NCI-H1930 (cell line): ENCODE measurements around the gene STAG1.
A peak's percentile ranks its signal among the peaks of the same experiment; 100 is the strongest.
"Not testable (repeated sequence)": the region's sequence is repeated elsewhere in the genome, so short reads cannot be mapped to it uniquely, and the experiment has no call there.

Experiments
- DNase-seq, 2 experiments: peaks; one replicate each; lab custom pipeline; 2025; lab: John Stamatoyannopoulos, UW

STAG1 gene

DNA sequence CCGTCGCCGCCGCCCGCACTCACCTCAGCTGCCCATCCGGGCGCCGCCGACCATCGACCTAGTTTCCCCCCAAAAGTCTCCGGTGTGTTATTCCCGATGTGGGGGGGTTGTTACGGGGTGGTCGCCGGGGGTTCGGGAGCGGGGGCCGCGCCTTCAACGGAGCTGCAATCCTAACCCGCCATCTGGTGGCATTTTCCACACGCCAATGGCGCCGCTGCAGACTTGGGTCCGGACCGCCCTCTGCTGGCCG is at the start of gene STAG1:
TSS of gene STAG1 (minus strand) at position 207 of the 250 bp plus-strand sequence. CDS start 121,480 bp downstream, outside the sequence.
- DNase-seq: no peak

DNA sequence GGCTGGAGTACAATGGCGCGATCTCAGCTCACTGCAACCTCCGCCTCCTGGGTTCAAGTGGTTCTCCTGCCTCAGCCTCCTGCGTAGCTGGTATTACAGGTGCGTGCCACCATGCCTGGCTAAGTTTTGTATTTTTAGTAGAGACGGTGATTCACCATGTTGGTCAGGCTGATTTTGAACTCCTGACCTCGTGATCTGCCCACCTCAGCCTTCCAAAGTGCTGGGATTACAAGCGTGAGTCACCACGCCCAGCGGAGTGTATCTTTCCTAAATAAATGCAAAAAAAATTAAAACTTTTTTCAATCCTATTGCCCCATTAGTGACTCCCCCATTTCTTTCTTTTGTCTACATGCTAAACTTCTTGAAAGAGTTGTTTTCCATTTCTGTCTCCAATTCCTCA is 49.0 kb upstream of the STAG1 start:
- DNase-seq: not testable (repeated sequence)

DNA sequence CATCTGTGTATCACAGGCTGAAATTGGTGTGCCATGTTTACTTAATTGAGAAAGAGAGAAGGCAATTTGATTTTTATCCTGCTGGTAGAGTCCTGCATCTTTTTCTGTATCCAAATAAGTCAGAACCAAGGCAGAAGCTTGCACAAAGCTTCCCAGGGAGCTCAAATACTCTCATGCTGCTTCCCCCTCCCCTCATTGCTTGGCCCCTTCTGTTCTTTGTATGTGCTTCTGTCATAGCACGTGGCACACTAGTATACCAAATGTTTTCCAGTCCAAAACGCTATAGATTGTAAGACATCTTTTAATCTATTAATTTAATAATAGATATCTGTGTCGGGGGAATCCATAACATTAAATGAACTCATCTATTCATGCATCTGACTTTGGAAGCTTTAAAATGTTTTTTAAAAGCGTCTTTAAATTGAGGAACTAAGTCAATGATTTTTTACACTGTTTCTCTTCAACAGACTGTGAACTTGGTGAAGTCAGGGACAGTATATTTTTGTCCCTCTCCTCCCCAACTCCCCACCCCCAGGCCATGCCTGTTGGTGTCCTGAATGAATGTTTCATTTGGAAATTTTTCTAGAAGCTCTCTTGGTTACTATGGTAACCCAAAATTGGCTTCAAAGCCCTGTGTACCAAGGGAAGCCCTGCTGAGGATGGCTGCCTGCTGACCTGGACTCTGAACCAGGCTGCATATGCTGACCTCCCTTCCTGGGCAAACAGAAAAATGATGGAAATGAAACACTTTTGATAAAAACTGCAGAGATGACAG is 40.6 kb upstream of the STAG1 start:
- DNase-seq: no peak

DNA sequence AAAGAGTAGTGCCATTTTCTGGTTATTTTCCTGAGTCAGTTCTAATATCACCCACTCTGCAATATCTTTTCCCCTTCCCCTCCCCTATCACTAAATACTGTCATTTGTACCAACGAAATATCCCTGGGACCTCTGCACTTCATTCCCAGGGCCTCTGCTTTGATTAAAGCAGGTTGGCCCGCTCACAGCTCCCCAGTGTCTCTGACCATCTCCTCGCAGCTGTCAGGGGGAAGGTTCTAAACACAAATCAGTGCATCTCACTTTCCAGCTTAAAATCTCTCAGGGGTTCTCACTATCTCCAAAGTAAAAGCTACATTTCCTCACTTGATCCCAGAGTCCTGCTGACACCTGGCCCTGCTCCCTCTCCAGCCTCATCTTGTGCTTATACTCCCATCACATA is 38.6 kb upstream of the STAG1 start:
- DNase-seq: no peak

DNA sequence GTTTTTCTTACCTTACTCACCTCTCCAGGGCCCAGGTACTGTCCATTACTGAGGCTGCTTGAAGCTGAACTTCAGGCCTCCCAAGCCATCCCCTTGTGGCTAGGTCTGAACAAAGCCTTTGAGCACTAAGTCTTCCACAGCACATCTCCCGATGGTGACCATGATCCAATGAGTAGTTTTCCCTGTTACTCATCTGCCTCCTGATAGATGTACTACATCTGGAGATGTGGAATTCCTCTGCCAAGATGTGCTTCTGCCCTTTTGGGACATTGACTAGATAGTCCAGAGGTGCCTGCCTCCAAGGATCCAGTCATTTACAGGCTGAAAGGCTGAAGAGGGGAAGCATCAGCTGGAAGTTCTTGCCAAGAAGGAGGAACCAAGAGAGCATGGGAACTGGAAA is 37.8 kb upstream of the STAG1 start:
- no peak for DNase-seq

DNA sequence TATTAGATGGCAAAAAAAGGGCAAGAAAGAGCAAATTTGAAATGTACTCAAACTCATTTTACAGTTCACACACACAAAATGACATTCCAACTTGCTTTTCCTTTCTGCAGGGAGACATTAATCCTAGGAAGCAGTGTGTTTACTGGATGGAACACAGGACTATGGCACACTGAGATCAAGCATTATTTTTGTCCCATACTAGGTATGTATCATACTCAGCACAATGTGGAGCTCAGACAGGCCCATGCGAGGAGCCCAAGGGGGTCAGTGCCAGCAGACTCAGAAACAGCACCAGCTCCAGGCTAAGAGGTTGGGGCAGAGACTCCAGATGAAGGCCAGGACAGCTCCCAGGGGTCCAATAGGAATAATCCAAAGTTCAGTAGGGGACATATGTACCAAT is 36.0 kb upstream of the STAG1 start:
- no peak for DNase-seq

DNA sequence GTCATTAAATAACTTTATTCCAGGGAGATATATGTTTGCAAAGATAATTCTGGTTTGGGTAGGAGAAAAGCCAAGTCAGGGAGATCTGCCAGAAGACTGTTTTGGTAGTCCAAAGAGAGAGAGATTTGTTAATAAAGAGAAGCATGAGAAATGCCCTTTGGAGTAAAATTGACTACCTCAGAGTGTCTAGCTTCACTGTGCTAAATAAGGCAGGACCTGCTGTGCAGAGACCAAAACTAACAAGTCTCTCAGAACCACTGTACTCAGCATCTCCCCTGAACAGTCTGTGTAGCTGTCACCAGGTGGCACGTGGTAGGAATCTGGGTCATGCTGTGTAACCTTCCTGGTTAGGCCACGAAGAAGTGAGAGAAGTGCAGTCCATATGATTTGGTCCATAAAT is 35.2 kb upstream of the STAG1 start:
- DNase-seq: no peak

DNA sequence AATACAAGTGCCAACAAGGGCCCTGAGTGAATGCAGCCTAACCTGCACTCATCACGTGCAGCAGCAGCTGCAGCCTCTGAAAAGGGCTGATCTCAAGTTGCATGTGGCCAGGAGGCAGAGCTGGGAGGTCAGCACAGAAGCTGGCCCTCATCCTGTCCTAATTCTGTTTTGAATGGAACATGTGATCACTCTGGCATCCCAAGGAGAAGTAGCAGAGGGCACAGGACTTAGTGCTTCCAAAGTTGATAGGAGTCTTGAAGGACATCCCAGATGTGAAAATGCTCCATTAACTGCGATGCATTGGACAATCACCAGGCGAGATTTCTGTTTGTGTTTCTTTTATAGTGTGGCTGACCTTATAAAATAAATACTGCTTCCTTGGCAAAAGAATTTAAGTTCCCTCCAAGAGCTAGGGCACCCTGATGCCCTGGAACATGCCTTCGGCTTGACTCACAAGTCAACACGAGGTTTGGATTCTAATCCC is 31.6 kb upstream of the STAG1 start:
- DNase-seq: no peak

DNA sequence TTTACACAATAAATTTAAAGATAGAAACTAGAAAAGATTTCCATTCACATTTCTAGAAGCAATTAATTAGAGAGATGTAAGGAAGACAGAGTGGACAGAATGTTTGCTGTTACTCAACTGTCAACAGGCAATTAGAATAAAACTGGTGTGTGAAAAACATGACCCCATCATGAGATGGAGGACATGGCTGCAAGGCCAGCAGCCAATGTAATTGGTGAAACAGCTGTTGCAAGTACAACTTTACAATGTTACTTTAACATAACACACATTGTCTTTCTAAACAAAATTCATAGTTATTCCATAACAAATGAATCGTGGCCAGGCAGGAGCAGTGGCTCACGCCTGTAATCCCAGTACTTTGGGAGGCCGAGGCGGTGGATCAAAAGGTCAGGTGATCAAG is 28.6 kb upstream of the STAG1 start:
- DNase-seq: no peak

DNA sequence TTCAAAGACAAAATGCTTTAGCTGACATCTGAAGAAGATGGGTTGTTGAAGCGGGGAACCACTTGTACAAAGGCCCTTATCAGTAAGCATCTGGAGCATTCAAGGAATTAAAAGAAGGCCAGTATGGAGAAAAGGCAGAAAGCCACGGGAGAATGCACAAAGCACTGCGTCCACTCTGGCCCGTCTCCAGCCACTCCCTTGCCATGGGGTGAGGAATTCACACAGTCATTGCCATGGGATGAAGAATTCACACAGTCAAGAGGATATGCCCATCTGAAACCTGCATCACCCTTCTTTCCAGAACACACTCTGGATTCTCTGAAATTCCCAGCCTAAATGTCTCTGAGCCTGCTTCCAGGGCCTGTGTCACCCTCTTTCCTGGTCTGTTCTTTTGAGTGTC is 26.7 kb upstream of the STAG1 start:
- no peak for DNase-seq

DNA sequence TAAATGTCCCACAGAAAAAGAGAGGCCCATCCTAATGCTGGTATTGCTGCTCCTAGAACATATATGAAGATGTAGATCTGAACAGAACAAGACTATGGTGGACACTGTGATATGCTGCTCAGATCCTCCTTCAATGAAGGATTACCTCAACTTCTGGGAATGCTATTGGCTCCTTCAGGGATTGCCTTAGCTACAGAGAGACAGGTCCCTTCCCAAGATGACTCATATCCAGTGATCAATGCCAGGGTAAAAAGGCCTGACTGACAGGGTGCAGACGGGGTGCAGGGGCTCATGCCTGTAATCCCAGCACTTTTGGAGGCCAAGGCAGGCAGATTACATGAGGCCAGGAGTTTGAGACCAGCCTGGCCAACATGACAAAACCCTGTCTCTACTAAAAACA is 20.5 kb upstream of the STAG1 start:
- DNase-seq: no peak

DNA sequence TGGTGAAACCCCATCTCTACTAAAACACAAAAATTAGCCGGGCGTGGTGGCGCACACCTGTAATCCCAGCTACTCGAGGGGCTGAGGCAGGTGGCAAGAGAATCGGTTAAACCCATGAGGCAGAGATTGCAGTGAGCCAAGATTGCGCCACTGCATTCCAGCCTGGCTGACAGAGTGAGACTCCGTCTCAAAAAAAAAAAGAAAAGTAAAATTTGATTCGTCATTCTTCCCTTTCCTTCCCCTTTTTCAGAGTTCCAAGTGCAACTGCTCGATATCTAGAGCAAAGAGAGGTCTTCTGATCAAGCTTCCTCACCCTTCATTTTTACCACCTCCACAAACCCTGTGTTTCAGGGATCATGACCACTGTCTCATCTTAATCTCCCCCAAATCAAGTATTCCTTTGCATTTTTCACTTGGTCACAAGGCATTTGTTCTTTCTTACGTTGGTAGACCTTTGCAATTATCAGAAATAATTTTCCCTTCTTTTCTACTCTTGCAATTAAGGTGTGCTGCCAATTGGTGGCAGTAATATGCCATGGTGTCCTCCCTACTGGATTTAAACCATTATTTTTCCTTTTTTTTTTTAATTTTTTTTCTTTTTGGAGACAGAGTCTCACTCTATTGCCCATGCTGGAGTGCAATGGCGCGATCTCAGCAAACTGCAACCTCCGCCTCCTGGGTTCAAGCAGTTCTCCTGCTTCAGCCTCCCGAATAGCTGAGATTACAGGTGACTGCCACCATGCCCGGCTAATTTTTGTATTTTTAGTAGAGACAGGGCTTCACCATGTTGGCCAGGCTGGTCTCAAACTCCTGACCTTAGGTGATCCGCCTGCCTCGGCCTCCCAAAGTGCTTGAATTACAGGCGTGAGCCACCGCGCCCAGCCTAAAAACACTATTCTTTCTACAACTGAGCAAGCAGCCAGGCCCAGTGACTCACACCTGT is 6.3 kb upstream of the STAG1 start:
- DNase-seq: not testable (repeated sequence)

DNA sequence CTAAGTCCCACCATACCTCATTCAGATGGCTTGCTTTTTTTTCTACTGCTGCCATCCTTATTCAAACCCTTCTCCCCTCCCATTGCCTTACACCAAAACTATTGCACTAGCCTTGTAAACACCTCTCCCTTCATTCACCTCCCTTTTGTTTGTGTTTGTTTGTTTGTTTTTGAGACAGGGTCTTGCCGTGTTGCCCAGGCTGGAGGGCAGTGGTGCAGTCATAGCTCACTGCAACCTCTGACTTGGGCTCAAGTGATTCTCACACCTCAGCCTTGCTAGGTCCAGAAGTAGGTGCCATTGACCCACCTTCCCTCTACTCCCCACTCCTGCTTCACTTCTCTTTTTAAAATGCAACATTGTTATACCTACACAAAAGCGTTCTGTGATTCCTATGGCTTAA is 3.0 kb upstream of the STAG1 start:
- no peak for DNase-seq

DNA sequence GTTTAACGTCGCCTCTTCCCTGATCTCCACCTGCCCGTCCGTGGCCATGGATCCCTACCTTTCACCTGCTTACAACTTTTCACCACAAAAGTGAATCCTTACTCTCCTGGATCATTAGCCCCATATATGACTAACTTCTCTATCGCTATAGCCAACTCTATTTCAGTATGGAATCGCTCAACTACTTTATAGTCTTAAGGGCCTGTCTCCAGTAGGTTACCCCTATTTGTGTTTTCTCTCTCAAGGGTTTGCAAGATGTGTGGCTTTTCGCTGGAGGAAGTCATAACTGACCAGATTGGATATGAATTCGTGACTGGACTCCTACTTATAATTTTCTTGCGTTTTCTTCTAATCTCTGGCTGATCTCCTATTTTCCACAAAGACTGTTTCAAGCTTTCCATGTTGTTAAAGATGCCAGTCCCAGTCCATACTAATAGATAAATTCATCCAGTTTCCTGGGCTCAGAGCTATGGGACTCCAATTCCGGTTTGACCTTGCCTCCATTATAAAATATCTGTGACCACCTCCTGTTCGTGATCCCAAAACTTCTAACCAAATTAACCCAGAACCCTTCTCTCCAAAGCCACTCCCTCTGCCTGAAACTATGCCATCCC is 1.3 kb upstream of the STAG1 start:
- DNase-seq: no peak

DNA sequence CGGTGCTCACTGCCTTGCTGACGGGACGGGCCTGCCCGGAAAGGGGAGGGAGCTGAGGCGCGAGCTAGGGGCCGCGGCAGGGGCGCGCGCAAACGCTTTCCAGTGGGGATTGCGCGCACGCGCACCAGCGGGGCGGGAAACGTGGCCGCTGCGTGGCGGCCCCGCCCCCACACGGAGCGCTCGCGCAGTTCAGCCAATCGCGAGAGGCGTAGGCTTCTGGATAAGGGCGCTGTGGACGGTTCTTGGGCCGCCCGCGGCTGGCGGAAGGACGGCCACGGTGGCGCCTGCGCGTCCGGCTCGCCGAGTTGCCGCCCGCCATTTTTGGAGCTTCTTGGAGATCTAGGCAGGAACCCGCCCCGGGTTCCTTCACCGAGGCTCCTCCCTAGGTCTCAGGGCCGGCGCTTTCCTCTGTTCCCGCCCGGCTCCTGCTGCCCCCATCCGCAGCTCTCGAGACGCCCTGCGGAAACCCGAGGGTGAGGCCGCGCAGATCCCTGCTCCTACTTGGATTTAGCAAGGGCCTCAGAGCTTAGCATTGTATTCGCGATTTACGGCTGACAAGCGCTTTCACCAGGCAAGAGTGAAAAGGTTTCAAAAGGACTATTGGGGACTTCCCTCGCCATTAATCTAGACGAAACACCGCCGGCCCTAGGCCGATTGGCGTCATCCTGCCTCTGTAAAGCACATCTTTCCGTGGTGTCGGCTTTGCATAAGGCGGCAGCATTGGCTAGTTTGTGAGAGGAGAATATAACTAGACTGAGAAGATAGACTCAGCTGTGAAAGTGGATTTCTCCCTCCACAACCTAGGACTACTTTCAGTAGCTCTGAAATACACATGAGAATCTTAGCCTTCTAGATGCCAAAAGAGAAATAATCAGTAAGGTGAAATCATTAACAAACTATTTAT is 496 bp upstream of the STAG1 start:
- peak; percentile 94 to 99 for DNase-seq

DNA sequence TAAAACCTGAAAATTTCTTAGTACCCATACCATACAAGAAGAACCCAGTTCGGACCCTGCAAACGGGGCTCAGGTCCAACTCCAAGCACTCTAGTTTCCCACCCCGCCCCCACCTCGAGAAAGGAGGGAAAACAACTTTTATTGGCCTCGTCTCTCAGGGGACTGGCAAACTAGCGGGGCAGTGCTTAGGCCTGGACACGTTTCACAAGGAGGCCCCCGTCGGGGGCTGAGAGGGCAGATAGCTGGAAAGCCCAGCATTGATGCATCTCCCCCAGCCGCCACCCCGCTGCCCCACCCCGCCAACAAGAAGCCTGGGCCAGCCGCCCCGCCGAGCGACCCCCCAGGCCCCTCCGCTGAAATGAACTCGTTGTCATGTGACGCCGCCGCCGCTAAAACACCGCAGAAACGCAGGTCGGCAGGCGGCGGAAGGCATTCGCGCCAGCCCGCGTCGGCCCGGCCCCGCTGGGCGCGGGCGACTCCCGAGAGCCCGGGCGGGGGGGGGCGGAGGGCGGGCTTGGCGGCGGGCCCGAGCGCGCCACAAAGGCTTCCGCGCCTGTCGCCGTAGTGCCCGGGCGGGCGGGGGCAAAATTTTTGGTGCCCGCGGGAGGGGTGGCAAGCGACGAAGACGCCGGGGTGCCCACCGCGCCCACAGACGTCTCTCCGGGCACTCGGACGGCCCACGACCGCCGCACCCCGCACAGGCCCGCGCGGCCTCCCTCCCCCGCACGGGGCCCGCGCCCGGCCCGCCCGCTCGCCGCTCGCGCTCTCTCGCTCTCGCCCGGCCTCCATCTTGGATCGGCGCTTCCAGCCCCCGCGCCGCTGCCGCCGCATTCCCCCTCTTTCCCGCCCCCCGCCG is 634 bp downstream of the STAG1 start:
- DNase-seq: peak; percentile 66 to 71

DNA sequence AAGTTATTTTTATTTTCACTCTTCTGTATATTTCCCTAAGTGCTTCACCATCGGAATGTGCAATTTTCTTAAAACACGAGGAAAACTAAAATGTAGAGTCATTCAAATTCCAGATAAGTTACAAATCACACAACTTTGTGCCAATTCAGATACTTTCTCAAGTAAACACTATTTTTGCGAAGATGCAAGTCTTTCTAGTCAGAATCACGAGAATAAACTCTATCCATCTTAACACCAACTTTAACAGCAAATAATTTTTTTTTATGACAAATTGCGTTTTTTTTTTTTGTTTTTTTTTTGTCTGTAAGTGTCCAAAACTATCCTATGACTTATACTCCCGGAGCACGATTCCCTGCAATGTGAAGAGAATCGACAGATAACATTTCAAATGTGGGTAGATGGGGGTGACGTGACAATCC is 1.3 kb downstream of the STAG1 start:
- DNase-seq: no peak

DNA sequence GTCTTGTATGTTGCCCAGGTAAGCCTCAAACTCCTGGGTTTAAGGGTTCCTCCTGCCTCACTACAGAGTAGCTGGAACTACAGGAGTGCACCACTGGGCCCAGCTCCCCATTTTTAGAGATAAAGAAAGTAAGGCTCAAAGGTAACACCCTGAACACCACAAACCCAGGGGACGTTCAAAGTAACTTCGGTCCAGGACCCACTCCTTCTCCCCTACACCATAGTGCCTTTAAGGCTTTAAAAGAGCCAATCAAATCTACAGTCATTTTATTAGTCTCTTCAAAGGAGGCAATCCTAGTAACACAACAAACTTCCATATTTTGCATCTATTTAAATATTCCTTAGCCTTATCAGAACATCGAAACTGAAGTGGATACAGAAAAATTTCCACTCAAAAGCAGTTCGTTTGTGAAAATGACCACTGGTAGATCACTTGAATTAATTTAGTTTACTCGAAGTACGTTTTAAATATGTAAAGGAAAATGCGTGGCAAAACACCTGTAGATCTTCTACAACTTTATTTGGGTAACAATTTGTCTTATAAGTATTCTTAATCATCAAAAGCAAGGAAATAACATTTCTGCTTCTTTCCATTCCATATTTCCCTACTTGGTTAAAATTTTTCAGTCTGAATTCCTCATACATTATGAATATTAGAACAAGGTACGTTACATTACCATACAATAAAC is 1.8 kb downstream of the STAG1 start:
- no peak for DNase-seq

DNA sequence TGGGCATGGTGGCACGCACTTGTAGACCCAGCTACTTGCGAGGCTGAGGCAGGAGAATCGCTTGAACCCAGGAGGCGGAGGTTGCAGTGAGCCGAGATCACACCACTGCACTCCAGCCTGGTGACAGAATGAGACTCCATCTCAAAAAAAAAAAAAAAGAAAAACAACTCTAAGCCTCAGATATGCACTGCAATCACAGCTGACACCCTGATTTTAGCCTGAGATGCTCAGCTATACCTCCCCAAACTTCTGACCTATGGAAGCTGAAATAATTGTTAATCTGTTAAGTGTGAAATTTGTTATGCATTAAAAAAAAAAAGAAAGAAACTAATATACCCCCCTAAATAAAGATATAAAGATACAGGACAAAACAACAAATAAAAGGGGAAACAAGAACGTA is 2.6 kb downstream of the STAG1 start:
- DNase-seq: not testable (repeated sequence)

DNA sequence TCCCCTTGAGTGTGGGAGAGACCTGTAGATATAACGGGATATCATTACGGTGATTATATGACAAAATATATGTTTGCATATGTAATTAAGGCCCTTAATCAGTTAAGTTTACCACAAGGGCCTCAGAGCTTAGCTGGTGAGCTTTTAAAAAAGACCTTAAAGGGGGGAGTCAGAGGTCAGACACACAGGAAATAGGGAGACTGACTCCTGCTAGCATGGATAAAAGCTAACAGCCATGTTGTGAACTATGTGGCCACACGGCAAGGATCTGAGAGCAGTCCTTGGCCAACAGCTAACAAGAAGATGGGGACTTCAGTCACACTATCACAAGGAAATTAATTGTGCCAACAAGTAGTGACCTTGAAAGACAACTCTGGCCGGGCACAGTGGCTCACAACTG is 3.1 kb downstream of the STAG1 start:
- DNase-seq: no peak
